Ramos (cell line): ENCODE results near the gene ELP6.
"Not testable (repeated sequence)": the region's sequence is repeated elsewhere in the genome, so short reads cannot be mapped to it uniquely, and the experiment has no call there.

Experiments
- in situ Hi-C: fragments of 300-500 bp; cut with MboI; formaldehyde crosslinking; loops from one replicate; pipeline ENCODE4 v1.14.3; 2022; ENCODE audit warnings: low sequenced_read_pairs; ENCODE audit not compliant: unreplicated experiment

ELP6 gene

GRCh38 chr3:47515100-47515499 is 1.6 kb upstream of the ELP6 start:
- in situ Hi-C loops: no loop called here

GRCh38 chr3:47512416-47513124 is 942 bp downstream of the ELP6 start:
- in situ Hi-C loops: loop anchor here (5.0 kb wide), 1 partner anchor 90 kb away; no protein-coding TSS in a partner anchor

- in situ Hi-C loops: not testable (repeated sequence)
Measured at GRCh38 chr3:47505267-47505666, 8.2 kb downstream of the ELP6 start.

- in situ Hi-C loops: no loop called here
Measured at GRCh38 chr3:47504113-47504512, 9.4 kb downstream of the ELP6 start.

DNA sequence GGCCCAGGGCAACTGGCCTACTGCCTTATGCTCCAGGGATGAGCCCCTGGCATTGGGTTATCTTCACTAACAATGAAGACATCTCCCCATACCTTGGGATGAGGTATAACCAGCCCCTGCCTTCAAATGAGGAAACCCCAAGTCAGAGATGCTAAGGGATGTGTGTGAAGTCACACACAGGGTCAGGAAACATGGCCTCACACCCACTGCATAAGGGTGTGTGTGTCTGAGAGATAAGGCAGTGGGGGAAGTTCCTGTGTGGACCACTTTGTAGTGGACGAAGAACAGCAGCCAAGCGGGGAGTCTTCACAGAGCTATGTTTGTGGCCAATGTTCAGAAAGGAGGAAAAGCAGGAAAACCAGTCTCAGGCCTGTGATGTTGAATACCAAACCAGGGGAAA is 10.5 kb downstream of the ELP6 start:
- in situ Hi-C loops: no loop called here

DNA sequence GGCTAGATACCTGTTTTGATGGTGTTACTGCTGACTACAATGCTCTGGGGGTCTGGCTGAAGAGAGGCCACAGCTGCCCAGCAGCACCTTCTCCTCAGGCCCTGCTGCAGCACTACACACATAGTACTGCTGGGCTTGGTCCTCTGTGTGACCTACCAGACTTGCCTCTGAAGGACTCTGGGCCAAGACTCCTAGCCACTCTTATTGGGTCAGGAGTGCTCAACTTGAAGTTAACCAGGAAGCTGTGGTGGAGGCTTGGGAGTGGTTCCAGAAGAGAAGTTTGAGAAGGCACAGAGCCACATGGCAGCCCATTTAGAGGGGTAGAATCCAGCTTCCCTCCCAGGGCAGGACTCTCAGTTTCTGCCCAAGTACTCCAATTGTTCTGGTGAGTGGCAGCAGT is 16.6 kb downstream of the ELP6 start:
- in situ Hi-C loops: no loop called here

DNA sequence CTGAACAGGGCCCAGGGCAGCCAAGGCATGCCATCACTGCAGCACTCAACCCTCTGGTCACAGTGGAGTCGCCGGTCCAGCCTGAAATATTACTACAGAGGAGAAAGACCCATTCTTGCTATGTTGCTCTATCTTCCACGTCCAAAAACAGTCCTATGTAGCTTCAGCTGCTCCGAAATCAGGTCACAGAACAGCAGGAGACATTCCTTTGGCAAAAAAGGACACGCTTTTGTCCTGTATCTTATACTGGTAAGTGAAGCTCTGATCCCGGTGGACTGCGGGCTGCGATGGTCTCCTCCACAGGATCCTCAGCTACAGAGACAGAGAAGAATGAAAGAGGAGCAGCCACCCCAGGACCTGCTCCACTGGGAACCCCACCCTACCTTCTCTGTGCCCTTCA is 17.6 kb downstream of the ELP6 start:
- in situ Hi-C loops: no loop called here

GRCh38 chr3:47495111-47495510 is 18.4 kb downstream of the ELP6 start:
- in situ Hi-C loops: no loop called here

DNA sequence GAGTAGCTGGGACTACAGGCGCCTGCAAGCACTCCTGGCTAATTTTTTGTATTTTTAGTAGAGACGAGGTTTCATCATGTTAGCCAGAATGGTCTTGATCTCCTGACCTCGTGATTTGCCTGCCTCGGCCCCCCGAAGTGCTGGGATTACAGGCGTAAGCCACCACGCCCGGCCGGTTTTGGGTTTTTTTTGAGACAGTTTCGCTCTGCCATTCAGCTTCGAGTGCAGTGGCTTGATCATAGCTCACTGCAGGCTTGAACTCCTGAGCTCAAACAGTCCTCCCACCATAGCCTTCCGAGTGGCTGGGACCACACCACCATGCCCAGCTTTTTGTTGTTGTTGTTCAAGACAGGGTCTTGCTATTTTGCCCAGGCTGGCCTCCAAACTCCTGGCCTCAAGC is 21.7 kb downstream of the ELP6 start:
- in situ Hi-C loops: no loop called here

- in situ Hi-C loops: no loop called here
Measured at GRCh38 chr3:47491186-47491585, 22.3 kb downstream of the ELP6 start.

DNA sequence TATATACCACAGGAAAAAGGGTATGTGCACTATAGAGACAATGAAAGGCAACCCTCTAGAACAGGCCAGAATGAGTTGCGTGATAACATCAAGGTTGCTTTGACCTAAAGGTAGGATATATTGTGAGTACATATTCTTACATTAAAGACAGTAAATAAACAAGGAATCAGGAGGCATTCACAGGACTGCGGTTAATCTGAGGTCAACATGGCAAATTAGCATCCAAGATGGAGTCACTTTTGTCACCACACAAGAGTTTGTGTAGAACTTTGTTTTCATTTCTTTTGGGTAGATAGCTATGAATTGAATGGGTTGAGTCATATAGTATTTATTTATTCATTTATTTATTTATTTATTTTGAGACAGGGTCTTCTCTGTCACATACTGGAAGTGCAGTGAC is 26.2 kb downstream of the ELP6 start:
- in situ Hi-C loops: no loop called here

- in situ Hi-C loops: no loop called here
Measured at GRCh38 chr3:47485812-47486211, 27.7 kb downstream of the ELP6 start.

GRCh38 chr3:47482366-47482765 is 31.1 kb downstream of the ELP6 start:
- in situ Hi-C loops: no loop called here

DNA sequence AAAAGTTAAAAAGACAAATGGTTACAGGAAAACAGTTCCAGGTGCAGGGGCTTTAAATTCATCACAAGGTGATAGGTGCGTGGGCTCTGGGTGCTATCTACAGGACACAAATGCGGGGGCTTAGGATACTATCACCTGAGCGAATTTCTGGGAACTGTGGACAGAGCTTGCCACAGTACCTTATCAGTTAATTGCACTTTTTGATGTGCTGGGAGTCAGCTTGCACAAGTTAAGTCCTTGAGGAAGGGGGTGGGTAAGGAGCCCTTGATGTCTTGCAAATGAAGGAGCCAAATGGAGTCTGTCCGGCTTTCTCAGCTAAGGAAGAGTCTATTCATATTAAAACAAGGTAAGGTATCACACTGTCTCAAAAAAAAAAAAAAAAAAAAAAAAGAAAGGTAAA is 31.7 kb downstream of the ELP6 start:
- in situ Hi-C loops: not testable (repeated sequence)

- in situ Hi-C loops: not testable (repeated sequence)
Measured at GRCh38 chr3:47480267-47480666, 33.2 kb downstream of the ELP6 start.

DNA sequence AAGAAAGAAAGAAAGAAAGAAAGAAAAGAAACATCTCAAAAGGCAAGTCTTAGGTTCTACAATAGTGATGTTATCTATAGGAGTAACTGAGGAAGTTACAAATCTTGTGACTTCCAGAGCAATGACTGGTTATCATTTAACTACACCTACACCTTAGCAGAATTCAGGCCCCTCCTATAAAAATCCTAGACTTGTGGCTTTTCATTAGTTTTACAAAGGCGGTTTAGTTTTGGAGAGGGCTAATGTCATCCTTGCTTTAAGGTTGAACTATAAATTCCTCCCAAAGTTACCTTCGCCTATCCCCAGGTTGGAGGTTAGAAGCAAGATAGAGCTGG is 33.7 kb downstream of the ELP6 start:
- in situ Hi-C loops: no loop called here

DNA sequence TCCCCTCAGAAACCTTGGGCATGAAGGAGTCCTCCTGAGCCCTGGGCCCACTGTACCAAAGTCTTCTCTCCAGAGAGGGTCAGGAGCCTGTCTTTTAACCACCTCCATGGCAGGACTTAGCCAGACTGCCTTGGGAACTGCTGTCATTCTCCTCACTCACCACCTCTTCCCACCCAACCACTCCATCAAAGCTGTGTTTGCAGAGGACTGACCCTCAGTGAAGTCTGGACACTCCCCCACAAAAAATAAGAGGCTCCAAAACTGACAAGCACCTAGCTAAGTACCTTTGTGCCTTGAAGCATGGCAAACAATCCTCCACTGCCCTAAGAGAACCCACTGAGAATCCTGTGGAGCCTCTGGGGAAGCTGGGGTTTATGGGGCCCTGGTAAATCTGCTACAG is 35.5 kb downstream of the ELP6 start:
- in situ Hi-C loops: no loop called here

- in situ Hi-C loops: no loop called here
Measured at GRCh38 chr3:47476644-47477199, 36.8 kb downstream of the ELP6 start.

- in situ Hi-C loops: no loop called here
Measured at GRCh38 chr3:47476330-47476626, 37.2 kb downstream of the ELP6 start.

- in situ Hi-C loops: no loop called here
Measured at GRCh38 chr3:47475570-47476329, 37.8 kb downstream of the ELP6 start, which contains the start of gene SCAP. TSS of gene SCAP (minus strand) at chr3:47475941. CDS start at chr3:47442993, 32,948 bp downstream.

GRCh38 chr3:47475029-47475569 is 38.4 kb downstream of the ELP6 start:
- in situ Hi-C loops: no loop called here
